GM12878 (cell line): ENCODE results near the gene PLA2G1B. TPM values are rescaled to one million over a fixed set of nuclear protein-coding genes. Genes with fewer than 3 reads are reported as not detected.

Source experiments
- BACH1 ChIP-seq: fragments of 450-650 bp; IDR thresholded peaks from 2 replicates; pipeline ENCODE4 v1.6.1; 2017; ENCODE audit warnings: mild to moderate bottlenecking, borderline replicate concordance
- CBX5 ChIP-seq: sonication (generic); IDR thresholded peaks from 2 replicates; pipeline ENCODE4 v1.6.1; 2016; ENCODE audit warnings: low read depth, moderate library complexity, mild to moderate bottlenecking, inconsistent platforms
- CHD1 ChIP-seq: IDR thresholded peaks from 2 replicates; pipeline ENCODE4 v1.6.1; 2012; ENCODE audit warnings: low read depth, low read length, improper control_type of control experiment
- GATAD2B ChIP-seq: fragments of 450-650 bp; conservative IDR thresholded peaks from 2 replicates; pipeline ENCODE4 v1.6.1; 2017; ENCODE audit warnings: low read depth, mild to moderate bottlenecking, moderate library complexity
- JUND ChIP-seq: IDR thresholded peaks from 2 replicates; pipeline ENCODE4 v1.6.1; 2012; ENCODE audit warnings: low read depth, mild to moderate bottlenecking, low read length, improper control_type of control experiment, moderate library complexity
- LARP7 ChIP-seq: fragments of 450-650 bp; IDR thresholded peaks from 2 replicates; pipeline ENCODE4 v1.6.1; 2017; ENCODE audit warnings: mild to moderate bottlenecking
- MEF2B ChIP-seq: fragments of 450-650 bp; IDR thresholded peaks from 2 replicates; pipeline ENCODE4 v1.6.1; 2018; ENCODE audit warnings: mild to moderate bottlenecking, moderate library complexity; ENCODE audit not compliant: partially characterized antibody, poor library complexity, severe bottlenecking
- MTA3 ChIP-seq: IDR thresholded peaks from 2 replicates; pipeline ENCODE4 v1.6.1; 2012; ENCODE audit warnings: low read length, inconsistent platforms, borderline replicate concordance
- MYB ChIP-seq: fragments of 150-350 bp; IDR thresholded peaks from 2 replicates; pipeline ENCODE4 v1.6.1; 2014; ENCODE audit warnings: mild to moderate bottlenecking, low read depth, low read length, borderline replicate concordance
- NBN ChIP-seq: fragments of 450-650 bp; IDR thresholded peaks from 2 replicates; pipeline ENCODE4 v1.6.1; 2016
- RB1 ChIP-seq: fragments of 450-650 bp; formaldehyde crosslinking; IDR thresholded peaks from 2 replicates; pipeline ENCODE4 v1.6.1; 2017; ENCODE audit warnings: mild to moderate bottlenecking, borderline replicate concordance
- RUNX3 ChIP-seq: IDR thresholded peaks from 2 replicates; pipeline ENCODE4 v1.6.1; 2012; ENCODE audit warnings: low read length, inconsistent platforms
- SIX5 ChIP-seq: IDR thresholded peaks from 2 replicates; pipeline ENCODE4 v1.6.1; 2011; ENCODE audit warnings: mild to moderate bottlenecking, low read depth, low read length, moderate library complexity; ENCODE audit not compliant: severe bottlenecking
- SUPT20H ChIP-seq: IDR thresholded peaks from 2 replicates; pipeline ENCODE4 v1.6.1; 2011; ENCODE audit warnings: low read depth, mild to moderate bottlenecking, low read length, moderate library complexity, borderline replicate concordance; ENCODE audit not compliant: control insufficient read depth
- YBX1 ChIP-seq: fragments of 450-650 bp; IDR thresholded peaks from 2 replicates; pipeline ENCODE4 v1.6.1; 2016; ENCODE audit warnings: antibody characterized with exemption
- ZNF622 ChIP-seq: fragments of 450-650 bp; IDR thresholded peaks from 2 replicates; pipeline ENCODE4 v1.6.1; 2017; ENCODE audit warnings: mild to moderate bottlenecking, inconsistent platforms
- polyA plus RNA-seq, 11 experiments: library from polyadenylated mRNA; depleted of rRNA in 4 of 11; unstranded in 6 of 11; stranded (reverse) in 5 of 11; fragments of >200 nt; fragmentation: Nextera tagmentation in 4 of 11; fragmentation: Illumina TruSeq in 1 of 11; extraction: Ambion mirVana in 4 of 11; extraction: Trizol in 1 of 11; gene quantifications; 1 replicate in 1 of 11; 2 replicates in 10 of 11; pipeline versions ENCODE4 v1.2.1 to v1.2.3, GENCODE V29; 2011 to 2016; ENCODE audit warnings: inconsistent platforms in 2 of 11, missing spikeins in 2 of 11, low read depth in 1 of 11
- total RNA-seq, 4 experiments: library from RNA; depleted of rRNA in 3 of 4; stranded (reverse); fragments of >200 nt in 3 of 4; fragmentation: Illumina TruSeq in 1 of 4; extraction: Trizol in 1 of 4; gene quantifications; 2 replicates each; pipeline versions ENCODE4 v1.2.1 to v1.2.3, GENCODE V29; 2013 to 2021
- TF ChIP-seq, protein P1 (sequence below): IDR thresholded peaks from 2 replicates; pipeline ENCODE4 v1.6.1; 2012; ENCODE audit warnings: low read depth, low read length, improper control_type of control experiment
- TF ChIP-seq, protein P2 (sequence below): fragments of 450-650 bp; IDR thresholded peaks from 2 replicates; pipeline ENCODE4 v1.6.1; 2016; ENCODE audit warnings: mild to moderate bottlenecking
- TF ChIP-seq, protein P3 (sequence below): fragments of 450-650 bp; IDR thresholded peaks from 2 replicates; pipeline ENCODE4 v1.6.1; 2018; ENCODE audit warnings: mild to moderate bottlenecking, low read depth, moderate library complexity; ENCODE audit not compliant: partially characterized antibody
- TF ChIP-seq, protein P4 (sequence below): IDR thresholded peaks from 2 replicates; pipeline ENCODE4 v1.6.1; 2011; ENCODE audit warnings: borderline replicate concordance, low read depth, mild to moderate bottlenecking, moderate library complexity, low read length; ENCODE audit not compliant: insufficient read depth, poor library complexity, severe bottlenecking
- TF ChIP-seq, protein P5 (sequence below): IDR thresholded peaks from 2 replicates; pipeline ENCODE4 v1.6.1; 2011; ENCODE audit warnings: borderline replicate concordance, low read depth, mild to moderate bottlenecking, moderate library complexity, mixed read lengths, low read length; ENCODE audit not compliant: insufficient read depth; ENCODE audit errors: extremely low read length

Gene PLA2G1B
- total and polyA plus RNA-seq, 10 of the 15 experiments (the other 5 are each of a cell fraction or from before 2014, with no cell fraction given): not detected

DNA sequence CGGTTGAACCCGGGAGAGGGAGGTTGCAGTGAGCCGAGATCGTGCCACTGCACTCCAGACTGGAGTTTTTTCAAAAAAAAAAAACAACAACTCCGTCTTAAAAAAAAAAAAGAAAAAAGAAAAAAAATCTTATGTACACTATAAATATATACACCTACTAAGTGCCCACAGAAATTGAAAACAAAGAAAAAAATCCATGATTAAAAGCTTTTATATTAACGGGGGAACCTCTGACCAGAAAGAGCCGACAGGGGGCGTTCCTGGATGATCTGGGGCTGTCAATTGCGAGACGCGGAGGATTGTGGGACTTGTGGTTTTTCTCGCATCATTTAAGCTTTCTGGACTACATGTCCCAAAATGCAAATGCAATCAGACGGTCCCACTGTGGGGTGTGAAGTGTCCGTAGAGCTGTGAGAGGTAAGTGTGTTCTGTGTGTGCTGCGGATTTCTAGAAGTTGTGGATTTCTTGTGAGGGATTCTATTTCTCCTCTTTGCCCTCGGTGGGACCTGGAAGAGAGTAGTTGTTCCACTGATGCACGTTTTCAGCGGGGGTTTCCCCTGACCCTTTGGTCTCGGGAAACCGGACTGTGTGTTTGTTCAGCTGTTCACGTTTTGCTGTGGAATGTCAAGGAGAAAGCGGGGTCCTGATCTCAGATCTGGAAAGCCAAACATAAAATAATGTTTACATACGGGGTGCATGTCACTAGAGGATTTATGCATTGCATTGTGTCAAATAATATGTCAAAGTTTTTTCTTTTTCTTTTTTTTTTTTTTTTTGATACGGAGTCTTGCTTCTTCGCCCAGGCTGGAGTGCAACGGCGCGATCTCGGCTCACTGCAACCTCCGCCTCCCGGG is 25.4 kb downstream of the PLA2G1B start, which contains the start of gene SIRT4 (continued):
- TF ChIP-seq, protein P1, sequence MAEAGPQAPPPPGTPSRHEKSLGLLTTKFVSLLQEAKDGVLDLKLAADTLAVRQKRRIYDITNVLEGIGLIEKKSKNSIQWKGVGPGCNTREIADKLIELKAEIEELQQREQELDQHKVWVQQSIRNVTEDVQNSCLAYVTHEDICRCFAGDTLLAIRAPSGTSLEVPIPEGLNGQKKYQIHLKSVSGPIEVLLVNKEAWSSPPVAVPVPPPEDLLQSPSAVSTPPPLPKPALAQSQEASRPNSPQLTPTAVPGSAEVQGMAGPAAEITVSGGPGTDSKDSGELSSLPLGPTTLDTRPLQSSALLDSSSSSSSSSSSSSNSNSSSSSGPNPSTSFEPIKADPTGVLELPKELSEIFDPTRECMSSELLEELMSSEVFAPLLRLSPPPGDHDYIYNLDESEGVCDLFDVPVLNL: no peak
- TF ChIP-seq, protein P2, sequence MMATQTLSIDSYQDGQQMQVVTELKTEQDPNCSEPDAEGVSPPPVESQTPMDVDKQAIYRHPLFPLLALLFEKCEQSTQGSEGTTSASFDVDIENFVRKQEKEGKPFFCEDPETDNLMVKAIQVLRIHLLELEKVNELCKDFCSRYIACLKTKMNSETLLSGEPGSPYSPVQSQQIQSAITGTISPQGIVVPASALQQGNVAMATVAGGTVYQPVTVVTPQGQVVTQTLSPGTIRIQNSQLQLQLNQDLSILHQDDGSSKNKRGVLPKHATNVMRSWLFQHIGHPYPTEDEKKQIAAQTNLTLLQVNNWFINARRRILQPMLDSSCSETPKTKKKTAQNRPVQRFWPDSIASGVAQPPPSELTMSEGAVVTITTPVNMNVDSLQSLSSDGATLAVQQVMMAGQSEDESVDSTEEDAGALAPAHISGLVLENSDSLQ: peak; percentile 96
- peak; percentile 83; the same call in 1 of the 2 replicates for TF ChIP-seq JUND
- TF ChIP-seq ZNF622: no peak
- TF ChIP-seq CBX5: no peak
- peak; percentile 96 for TF ChIP-seq RUNX3
- peak; percentile 95 for TF ChIP-seq CHD1
- TF ChIP-seq, protein P3, sequence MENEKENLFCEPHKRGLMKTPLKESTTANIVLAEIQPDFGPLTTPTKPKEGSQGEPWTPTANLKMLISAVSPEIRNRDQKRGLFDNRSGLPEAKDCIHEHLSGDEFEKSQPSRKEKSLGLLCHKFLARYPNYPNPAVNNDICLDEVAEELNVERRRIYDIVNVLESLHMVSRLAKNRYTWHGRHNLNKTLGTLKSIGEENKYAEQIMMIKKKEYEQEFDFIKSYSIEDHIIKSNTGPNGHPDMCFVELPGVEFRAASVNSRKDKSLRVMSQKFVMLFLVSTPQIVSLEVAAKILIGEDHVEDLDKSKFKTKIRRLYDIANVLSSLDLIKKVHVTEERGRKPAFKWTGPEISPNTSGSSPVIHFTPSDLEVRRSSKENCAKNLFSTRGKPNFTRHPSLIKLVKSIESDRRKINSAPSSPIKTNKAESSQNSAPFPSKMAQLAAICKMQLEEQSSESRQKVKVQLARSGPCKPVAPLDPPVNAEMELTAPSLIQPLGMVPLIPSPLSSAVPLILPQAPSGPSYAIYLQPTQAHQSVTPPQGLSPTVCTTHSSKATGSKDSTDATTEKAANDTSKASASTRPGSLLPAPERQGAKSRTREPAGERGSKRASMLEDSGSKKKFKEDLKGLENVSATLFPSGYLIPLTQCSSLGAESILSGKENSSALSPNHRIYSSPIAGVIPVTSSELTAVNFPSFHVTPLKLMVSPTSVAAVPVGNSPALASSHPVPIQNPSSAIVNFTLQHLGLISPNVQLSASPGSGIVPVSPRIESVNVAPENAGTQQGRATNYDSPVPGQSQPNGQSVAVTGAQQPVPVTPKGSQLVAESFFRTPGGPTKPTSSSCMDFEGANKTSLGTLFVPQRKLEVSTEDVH: no peak
- TF ChIP-seq GATAD2B: no peak
- TF ChIP-seq BACH1: 0 out of 2 replicates have a peak, but pooled peaks have one; percentile 26
- no peak for TF ChIP-seq LARP7
- TF ChIP-seq, protein P4, sequence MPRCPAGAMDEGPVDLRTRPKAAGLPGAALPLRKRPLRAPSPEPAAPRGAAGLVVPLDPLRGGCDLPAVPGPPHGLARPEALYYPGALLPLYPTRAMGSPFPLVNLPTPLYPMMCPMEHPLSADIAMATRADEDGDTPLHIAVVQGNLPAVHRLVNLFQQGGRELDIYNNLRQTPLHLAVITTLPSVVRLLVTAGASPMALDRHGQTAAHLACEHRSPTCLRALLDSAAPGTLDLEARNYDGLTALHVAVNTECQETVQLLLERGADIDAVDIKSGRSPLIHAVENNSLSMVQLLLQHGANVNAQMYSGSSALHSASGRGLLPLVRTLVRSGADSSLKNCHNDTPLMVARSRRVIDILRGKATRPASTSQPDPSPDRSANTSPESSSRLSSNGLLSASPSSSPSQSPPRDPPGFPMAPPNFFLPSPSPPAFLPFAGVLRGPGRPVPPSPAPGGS: no peak
- no peak for TF ChIP-seq MTA3
- TF ChIP-seq MEF2B: peak; percentile 12
- peak; percentile 85 for TF ChIP-seq NBN
- TF ChIP-seq, protein P5, sequence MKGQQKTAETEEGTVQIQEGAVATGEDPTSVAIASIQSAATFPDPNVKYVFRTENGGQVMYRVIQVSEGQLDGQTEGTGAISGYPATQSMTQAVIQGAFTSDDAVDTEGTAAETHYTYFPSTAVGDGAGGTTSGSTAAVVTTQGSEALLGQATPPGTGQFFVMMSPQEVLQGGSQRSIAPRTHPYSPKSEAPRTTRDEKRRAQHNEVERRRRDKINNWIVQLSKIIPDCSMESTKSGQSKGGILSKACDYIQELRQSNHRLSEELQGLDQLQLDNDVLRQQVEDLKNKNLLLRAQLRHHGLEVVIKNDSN: no peak
- TF ChIP-seq SUPT20H: no peak
- TF ChIP-seq SIX5: peak; percentile 90
- peak; percentile 70; the same call in 1 of the 2 replicates for TF ChIP-seq RB1
- TF ChIP-seq MYB: 0 out of 2 replicates have a peak, but pooled peaks have one; percentile 20
- TF ChIP-seq YBX1: no peak
